ENCODE results near the gene LPP.

GRCh38 chr3:188125076-188125475, 28.9 kb upstream of the LPP start:
- no peak for TF ChIP-seq CTCF (IDR thresholded peaks at IDR 0.05)
- no peak for TF ChIP-seq EZH2 (IDR thresholded peaks at IDR 0.05; ENCODE audit: borderline replicate concordance, insufficient read depth, low read depth, low read length, poor library complexity, severe bottlenecking)
